ENCODE data around the gene ZZZ3.

The ZZZ3 gene

GRCh38 chr1:77682460-77683159 is at the start of gene ZZZ3 (continued):
- TF ChIP-seq ZSCAN23 (tag by site-specific recombination; IDR thresholded peaks at IDR 0.05) (no peak), ZNF692 (tag by site-specific recombination; IDR thresholded peaks at IDR 0.05) (no peak), ZNF398 (tag by site-specific recombination; IDR thresholded peaks at IDR 0.05) (no peak), ZNF501 (tag by site-specific recombination; IDR thresholded peaks at IDR 0.05) (peak; percentile 61; the same call in 1 of the 2 replicates), ZNF785 (tag by site-specific recombination; IDR thresholded peaks at IDR 0.05) (no peak), ZNF248 (tag by site-specific recombination; IDR thresholded peaks at IDR 0.05) (no peak), KLF8 (tag by site-specific recombination; IDR thresholded peaks at IDR 0.05) (peak; percentile 86), ZNF341 (tag by site-specific recombination; IDR thresholded peaks at IDR 0.05; ENCODE audit: low read depth) (no peak), ZNF157 (tag by site-specific recombination; IDR thresholded peaks at IDR 0.05) (no peak), ZNF610 (tag by site-specific recombination; IDR thresholded peaks at IDR 0.05; ENCODE audit: borderline replicate concordance) (peak; percentile 18; the same call in 1 of the 2 replicates), INSM2 (tag by site-specific recombination; IDR thresholded peaks at IDR 0.05) (0 out of 2 replicates have a peak, but pooled peaks have one; percentile 28), ZNF558 (tag by site-specific recombination; IDR thresholded peaks at IDR 0.05) (no peak; the same call in 1 of the 2 replicates), ZNF555 (tag by site-specific recombination; conservative IDR thresholded peaks at IDR 0.05) (no peak), ZNF404 (tag by site-specific recombination; IDR thresholded peaks at IDR 0.05) (no peak), YY1 (tag by site-specific recombination; IDR thresholded peaks at IDR 0.05) (peak; percentile 94), ZNF488 (tag by site-specific recombination; IDR thresholded peaks at IDR 0.05) (no peak), ZNF560 (tag by site-specific recombination; IDR thresholded peaks at IDR 0.05; ENCODE audit: borderline replicate concordance) (no peak), HOXA7 (CRISPR knock-in tag; IDR thresholded peaks at IDR 0.05; ENCODE audit: borderline replicate concordance) (no peak), OVOL3 (tag by site-specific recombination; IDR thresholded peaks at IDR 0.05) (peak; percentile 46; the same call in 1 of the 2 replicates), BCL6B (tag by site-specific recombination; IDR thresholded peaks at IDR 0.05) (no peak), ZNF529 (tag by site-specific recombination; IDR thresholded peaks at IDR 0.05; ENCODE audit: insufficient replicate concordance) (no peak), ZNF324 (tag by site-specific recombination; IDR thresholded peaks at IDR 0.05) (peak; percentile 71; the same call in 1 of the 2 replicates), ZNF580 (tag by site-specific recombination; IDR thresholded peaks at IDR 0.05) (peak; percentile 69; the same call in 1 of the 2 replicates), ZNF2 (tag by site-specific recombination; IDR thresholded peaks at IDR 0.05) (peak; percentile 21; the same call in 1 of the 2 replicates), ZBTB26 (tag by site-specific recombination; optimal IDR thresholded peaks at IDR 0.05) (peak; percentile 64), ZNF354C (tag by site-specific recombination; IDR thresholded peaks at IDR 0.05; ENCODE audit: borderline replicate concordance, low read depth) (no peak), ZNF514 (tag by site-specific recombination; IDR thresholded peaks at IDR 0.05) (no peak), TCF7L2 (IDR thresholded peaks at IDR 0.05; ENCODE audit: borderline replicate concordance, low read depth, low read length) (no peak), ZSCAN5A (tag by site-specific recombination; IDR thresholded peaks at IDR 0.05) (no peak), ZNF596 (tag by site-specific recombination; IDR thresholded peaks at IDR 0.05) (no peak)

Data from HEK293 (cell line).